Panc1 (cell line): ENCODE measurements around the gene ITGA3. TPM values are rescaled to one million over a fixed set of nuclear protein-coding genes. Genes with fewer than 3 reads are reported as not detected.

Source experiments
- ATAC-seq: fragments of 200-7000 bp; cut with Tn5 transposase; 2 replicates; pipeline ENCODE4 v1.9.1; 2020; ENCODE audit warnings: mild to moderate bottlenecking, moderate library complexity
- BruUV-seq: library from RNA; stranded (reverse); fragments of 400-500 nt; replicated peaks from 2 replicates; lab custom pipeline; 2021; lab: Mats Ljungman, UMichigan
- CTCF ChIA-PET: fragments of 300-600 bp; sonication (Branson Sonifier 250); formaldehyde crosslinking; loops from one replicate; lab custom pipeline; 2022; ENCODE audit warnings: antibody characterized with exemption; lab: Charles Lee
- POLR2A ChIA-PET: fragments of 300-600 bp; sonication (Branson Sonifier 250); formaldehyde crosslinking; loops from one replicate; lab custom pipeline; 2022; ENCODE audit warnings: antibody characterized with exemption; lab: Charles Lee
- DNase-seq: peaks from one replicate; pipeline ENCODE4 v3.0.0-alpha.2; 2010; ENCODE audit warnings: low read depth, low spot score
- H3K27ac ChIP-seq: 2 replicates; pipeline ENCODE4 v1.5.1; 2011; ENCODE audit warnings: mild to moderate bottlenecking, low read length, inconsistent platforms
- H3K27me3 ChIP-seq: fragments of 200-500 bp; sonication (Bioruptor generic); 2 replicates; pipeline ENCODE4 v1.6.0; 2014; ENCODE audit warnings: low read length, inconsistent platforms; ENCODE audit not compliant: control insufficient read depth, insufficient read depth
- H3K36me3 ChIP-seq: fragments of 200-500 bp; sonication (Bioruptor generic); 2 replicates; pipeline ENCODE4 v1.5.1; 2014; ENCODE audit warnings: inconsistent platforms, mild to moderate bottlenecking, low read length, moderate library complexity; ENCODE audit not compliant: control insufficient read depth, insufficient read depth
- H3K4me1 ChIP-seq: 2 replicates; pipeline ENCODE4 v1.5.1; 2011; ENCODE audit warnings: inconsistent platforms, mild to moderate bottlenecking, low read length, moderate library complexity; ENCODE audit not compliant: control insufficient read depth, insufficient read depth
- H3K4me3 ChIP-seq, 2 experiments: 2 replicates each; pipeline ENCODE4 v1.5.1; 2011 to 2012; ENCODE audit warnings: low read depth in 2 of 2, low read length in 2 of 2, mild to moderate bottlenecking in 2 of 2, inconsistent platforms in 1 of 2, moderate library complexity in 1 of 2
- H3K9me3 ChIP-seq: fragments of 200-500 bp; sonication (Bioruptor generic); 2 replicates; pipeline ENCODE4 v1.5.1; 2014; ENCODE audit warnings: low read depth, mild to moderate bottlenecking, inconsistent platforms, low read length, moderate library complexity; ENCODE audit not compliant: control insufficient read depth, insufficient read depth
- POLR2AphosphoS5 ChIP-seq: IDR thresholded peaks from 2 replicates; pipeline ENCODE4 v1.6.1; 2012; ENCODE audit warnings: mild to moderate bottlenecking, low read depth, low read length, moderate library complexity
- SIN3A ChIP-seq: IDR thresholded peaks from 2 replicates; pipeline ENCODE4 v1.6.1; 2012; ENCODE audit warnings: low read depth, mild to moderate bottlenecking, low read length, moderate library complexity, borderline replicate concordance; ENCODE audit not compliant: insufficient read depth
- TCF7L2 ChIP-seq: IDR thresholded peaks from 2 replicates; pipeline ENCODE4 v1.6.1; 2011; ENCODE audit warnings: mild to moderate bottlenecking, low read depth, low read length, inconsistent platforms
- in situ Hi-C: cut with HindIII; loops from 2 replicates; pipeline ENCODE4 v1.10.0; 2016; ENCODE audit warnings: low sequenced_read_pairs, low pct_unique_long_range_greater_than_20kb
- intact Hi-C: fragments of 100-400 bp; cut with micrococcal nuclease; formaldehyde crosslinking; loops from one replicate; pipeline ENCODE4 v1.10.0; 2022; ENCODE audit not compliant: unreplicated experiment
- total RNA-seq: library from RNA; stranded (reverse); gene quantifications from one replicate; pipeline ENCODE4 v1.2.1, GENCODE V29; 2021; ENCODE audit not compliant: unreplicated experiment
- TF ChIP-seq, protein P1 (sequence below): fragments of 450-650 bp; IDR thresholded peaks from 2 replicates; pipeline ENCODE4 v1.5.1; 2017; ENCODE audit warnings: mild to moderate bottlenecking
- TF ChIP-seq, protein P2 (sequence below), 2 experiments: IDR thresholded peaks; 2 replicates each; pipeline ENCODE4 v1.6.1; 2011 to 2012; ENCODE audit warnings: low read depth in 2 of 2, control low read depth in 1 of 2, low read length in 1 of 2, mild to moderate bottlenecking in 1 of 2, moderate library complexity in 1 of 2; ENCODE audit not compliant: insufficient read depth in 1 of 2

The ITGA3 gene
- total RNA-seq, 1 experiment from 2014 or later: 439 TPM

DNA sequence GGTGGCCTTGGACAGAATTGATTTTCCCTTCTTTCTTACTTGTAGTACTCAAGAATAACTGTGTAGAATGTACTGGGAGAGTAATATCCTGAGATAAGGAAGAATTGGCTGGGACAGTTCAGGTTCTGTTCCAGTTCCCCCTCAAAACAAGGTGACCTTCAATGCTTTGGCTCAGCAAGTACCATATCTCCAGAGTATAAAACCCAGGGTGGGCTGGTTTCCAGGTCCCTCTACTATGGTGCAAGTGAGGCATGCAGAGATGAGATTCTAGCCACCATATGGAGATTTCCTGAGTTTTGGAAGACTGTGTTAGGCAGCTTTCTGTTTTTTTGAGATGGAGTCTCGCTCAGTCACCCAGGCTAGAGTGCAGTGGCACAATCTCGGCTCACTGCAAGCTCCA lies 42.8 kb upstream of the ITGA3 start:
- no peak overlapping the region for H3K27ac ChIP-seq
- no peak overlapping the region for H3K4me3 ChIP-seq
- H3K36me3 ChIP-seq: no peaks in the 10 kb centered on the region
- intact Hi-C loops (no loop called here), in situ Hi-C loops (no loop called here)
- no TSS peak for BruUV-seq
- POLR2A ChIA-PET: interaction anchor here (0.7 kb wide), 1 partner anchor 1231 kb away, joined by 10 read pairs; no protein-coding TSS in a partner anchor
- DNase-seq (no peak), ATAC-seq (no peak)
- H3K9me3 ChIP-seq: peaks cover 16% of the 10 kb centered on the region; the same call in 1 of the 2 replicates
- H3K27me3 ChIP-seq: no peaks in the 10 kb centered on the region; the same call in 1 of the 2 replicates
- CTCF ChIA-PET: no interaction called here
- no peaks in the 10 kb centered on the region for H3K4me1 ChIP-seq
- TF ChIP-seq SIN3A (no peak), TCF7L2 (no peak), POLR2AphosphoS5 (no peak)
- TF ChIP-seq, protein P1, sequence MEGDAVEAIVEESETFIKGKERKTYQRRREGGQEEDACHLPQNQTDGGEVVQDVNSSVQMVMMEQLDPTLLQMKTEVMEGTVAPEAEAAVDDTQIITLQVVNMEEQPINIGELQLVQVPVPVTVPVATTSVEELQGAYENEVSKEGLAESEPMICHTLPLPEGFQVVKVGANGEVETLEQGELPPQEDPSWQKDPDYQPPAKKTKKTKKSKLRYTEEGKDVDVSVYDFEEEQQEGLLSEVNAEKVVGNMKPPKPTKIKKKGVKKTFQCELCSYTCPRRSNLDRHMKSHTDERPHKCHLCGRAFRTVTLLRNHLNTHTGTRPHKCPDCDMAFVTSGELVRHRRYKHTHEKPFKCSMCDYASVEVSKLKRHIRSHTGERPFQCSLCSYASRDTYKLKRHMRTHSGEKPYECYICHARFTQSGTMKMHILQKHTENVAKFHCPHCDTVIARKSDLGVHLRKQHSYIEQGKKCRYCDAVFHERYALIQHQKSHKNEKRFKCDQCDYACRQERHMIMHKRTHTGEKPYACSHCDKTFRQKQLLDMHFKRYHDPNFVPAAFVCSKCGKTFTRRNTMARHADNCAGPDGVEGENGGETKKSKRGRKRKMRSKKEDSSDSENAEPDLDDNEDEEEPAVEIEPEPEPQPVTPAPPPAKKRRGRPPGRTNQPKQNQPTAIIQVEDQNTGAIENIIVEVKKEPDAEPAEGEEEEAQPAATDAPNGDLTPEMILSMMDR: no peak
- TF ChIP-seq, protein P2, sequence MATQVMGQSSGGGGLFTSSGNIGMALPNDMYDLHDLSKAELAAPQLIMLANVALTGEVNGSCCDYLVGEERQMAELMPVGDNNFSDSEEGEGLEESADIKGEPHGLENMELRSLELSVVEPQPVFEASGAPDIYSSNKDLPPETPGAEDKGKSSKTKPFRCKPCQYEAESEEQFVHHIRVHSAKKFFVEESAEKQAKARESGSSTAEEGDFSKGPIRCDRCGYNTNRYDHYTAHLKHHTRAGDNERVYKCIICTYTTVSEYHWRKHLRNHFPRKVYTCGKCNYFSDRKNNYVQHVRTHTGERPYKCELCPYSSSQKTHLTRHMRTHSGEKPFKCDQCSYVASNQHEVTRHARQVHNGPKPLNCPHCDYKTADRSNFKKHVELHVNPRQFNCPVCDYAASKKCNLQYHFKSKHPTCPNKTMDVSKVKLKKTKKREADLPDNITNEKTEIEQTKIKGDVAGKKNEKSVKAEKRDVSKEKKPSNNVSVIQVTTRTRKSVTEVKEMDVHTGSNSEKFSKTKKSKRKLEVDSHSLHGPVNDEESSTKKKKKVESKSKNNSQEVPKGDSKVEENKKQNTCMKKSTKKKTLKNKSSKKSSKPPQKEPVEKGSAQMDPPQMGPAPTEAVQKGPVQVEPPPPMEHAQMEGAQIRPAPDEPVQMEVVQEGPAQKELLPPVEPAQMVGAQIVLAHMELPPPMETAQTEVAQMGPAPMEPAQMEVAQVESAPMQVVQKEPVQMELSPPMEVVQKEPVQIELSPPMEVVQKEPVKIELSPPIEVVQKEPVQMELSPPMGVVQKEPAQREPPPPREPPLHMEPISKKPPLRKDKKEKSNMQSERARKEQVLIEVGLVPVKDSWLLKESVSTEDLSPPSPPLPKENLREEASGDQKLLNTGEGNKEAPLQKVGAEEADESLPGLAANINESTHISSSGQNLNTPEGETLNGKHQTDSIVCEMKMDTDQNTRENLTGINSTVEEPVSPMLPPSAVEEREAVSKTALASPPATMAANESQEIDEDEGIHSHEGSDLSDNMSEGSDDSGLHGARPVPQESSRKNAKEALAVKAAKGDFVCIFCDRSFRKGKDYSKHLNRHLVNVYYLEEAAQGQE (IDR thresholded peaks at IDR 0.05; ENCODE audit: insufficient read depth in 1 of 2, low read depth in 2 of 2, low read length in 1 of 2): no peak

DNA sequence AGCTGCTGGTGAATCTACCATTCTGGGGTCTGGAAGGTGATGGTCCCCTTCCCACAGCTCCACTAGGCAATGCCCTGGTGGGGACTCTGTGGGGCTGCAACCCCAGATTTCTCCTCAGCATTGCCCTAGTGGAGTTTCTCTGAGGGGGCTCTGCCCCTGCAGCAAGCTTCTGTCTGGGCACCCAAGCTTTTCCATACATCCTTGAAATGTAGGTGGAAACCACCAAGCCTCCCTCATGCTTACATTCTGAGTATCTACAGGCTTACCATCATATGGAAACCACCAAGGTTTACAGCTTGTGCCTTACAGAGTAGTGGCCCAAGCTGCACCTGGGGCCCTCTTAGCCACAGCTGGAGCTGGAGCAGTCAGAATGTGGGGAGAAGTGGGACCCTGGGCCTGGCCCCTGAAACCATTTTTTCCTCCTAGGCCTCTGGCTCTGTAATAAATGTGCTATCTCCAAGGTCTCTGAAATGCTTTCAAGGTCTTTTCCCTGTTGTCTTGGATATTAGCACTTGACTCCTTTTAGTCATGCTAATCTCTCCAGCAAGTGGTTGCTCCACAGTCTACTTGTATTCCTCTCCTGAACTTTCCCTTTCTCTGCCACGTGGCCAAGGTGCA lies 41.3 kb upstream of the ITGA3 start:
- no TSS peak for BruUV-seq
- Histone ChIP-seq H3K27ac (no peak overlapping the region), H3K4me1 (no peaks in the 10 kb centered on the region), H3K36me3 (no peaks in the 10 kb centered on the region), H3K9me3 (0 out of 2 replicates have a peak, but pooled peaks cover 8% of the 10 kb centered on the region), H3K4me3 (no peak overlapping the region), H3K27me3 (no peaks in the 10 kb centered on the region; the same call in 1 of the 2 replicates)
- intact Hi-C loops: no loop called here
- POLR2A ChIA-PET: no interaction called here
- TF ChIP-seq, protein P2 (IDR thresholded peaks at IDR 0.05; ENCODE audit: insufficient read depth in 1 of 2, low read depth in 2 of 2, low read length in 1 of 2): no peak
- TF ChIP-seq POLR2AphosphoS5 (no peak), SIN3A (no peak), TCF7L2 (no peak)
- TF ChIP-seq, protein P1: no peak
- CTCF ChIA-PET: no interaction called here
- ATAC-seq: no peak
- in situ Hi-C loops: no loop called here
- no peak for DNase-seq
